Heart left ventricle (tissue), 16 donors: ENCODE measurements around the gene TMEM120A. TPM values are rescaled to one million over a fixed set of nuclear protein-coding genes. Genes with fewer than 3 reads are reported as not detected.
A peak's percentile ranks its signal among the peaks of the same experiment; 100 is the strongest.

Experiments
- ATAC-seq, 4 donors: fragments of 200-7000 bp; cut with Tn5 transposase; one replicate each; pipeline ENCODE4 v1.9.1; 2020 to 2022; ENCODE audit warnings: moderate library complexity in 4 of 4, mild to moderate bottlenecking in 3 of 4, moderate number of reproducible peaks in 1 of 4
- DNase-seq, 5 donors: peaks; one replicate each; pipeline ENCODE4 v3.0.0-alpha.2; 2020
- H3K27ac ChIP-seq, 12 donors: fragments of 200-600 bp; sonication (generic) in 4 of 12; one replicate each; pipeline versions ENCODE4 v1.5.0 to v1.8.0; 2016 to 2022; ENCODE audit warnings: mild to moderate bottlenecking in 2 of 12
- H3K27me3 ChIP-seq, 9 donors: fragments of 200-600 bp; sonication (generic) in 2 of 9; one replicate each; pipeline versions ENCODE4 v1.5.1 to v1.8.0; 2016 to 2022; ENCODE audit warnings: mild to moderate bottlenecking in 3 of 9
- H3K36me3 ChIP-seq, 9 donors: fragments of 200-600 bp; sonication (generic) in 2 of 9; one replicate each; pipeline versions ENCODE4 v1.5.0 to v1.8.0; 2018 to 2022; ENCODE audit warnings: mild to moderate bottlenecking in 2 of 9
- H3K4me1 ChIP-seq, 12 donors: fragments of 200-600 bp; sonication (generic) in 4 of 12; one replicate each; pipeline versions ENCODE4 v1.5.0 to v1.8.0; 2016 to 2022; ENCODE audit warnings: mild to moderate bottlenecking in 3 of 12
- H3K4me3 ChIP-seq, 12 donors: fragments of 200-600 bp; sonication (generic) in 4 of 12; one replicate each; pipeline versions ENCODE4 v1.5.0 to v1.8.0; 2017 to 2022; ENCODE audit warnings: mild to moderate bottlenecking in 9 of 12, moderate library complexity in 4 of 12
- H3K9me3 ChIP-seq, 12 donors: fragments of 200-600 bp; sonication (generic) in 4 of 12; one replicate each; pipeline versions ENCODE4 v1.5.0 to v1.8.0; 2016 to 2022; ENCODE audit warnings: mild to moderate bottlenecking in 1 of 12
- CTCF ChIP-seq, 12 donors: fragments of 200-600 bp; sonication (generic) in 4 of 12; IDR thresholded peaks; one replicate each; pipeline versions ENCODE4 v1.5.0 to v1.8.0; 2018 to 2022; ENCODE audit warnings: antibody characterized with exemption in 12 of 12, mild to moderate bottlenecking in 5 of 12
- POLR2A ChIP-seq, 2 donors: fragments of 450-650 bp; IDR thresholded peaks; one replicate each; pipeline ENCODE4 v1.6.1; 2017; ENCODE audit warnings: antibody characterized with exemption in 2 of 2, mild to moderate bottlenecking in 2 of 2, moderate library complexity in 2 of 2
- WGBS, 4 donors: extraction: QIAGEN DNeasy Blood & Tissue Kit in 2 of 4; methylation state at CpG; one replicate each; pipeline versions ENCODE4 v1.1.5 to v1.1.7; 2013 to 2018; 5-methylcytosine and 5-hydroxymethylcytosine counted together
- intact Hi-C, 10 donors: fragments of 100-400 bp; cut with DNase I; formaldehyde crosslinking; loops; one replicate each; pipeline versions ENCODE4 v1.11.1 to v1.14.2; 2022
- polyA plus RNA-seq, 2 donors: library from polyadenylated mRNA; stranded (reverse); fragments of 200-250 nt; gene quantifications; one replicate each; pipeline ENCODE4 v1.2.3, GENCODE V29; 2013
- total RNA-seq, 9 donors: library from RNA; depleted of rRNA in 2 of 9; stranded (reverse); fragments of >200 nt in 2 of 9; fragmentation: NEBNext Ultra II Directional in 3 of 9; extraction: Animal tissue kit (Norgen Biotek cat#: 25700) in 3 of 9; gene quantifications; one replicate each; pipeline versions ENCODE4 v1.1.0 to v1.2.4, GENCODE V29; 2016 to 2023
- donor health status: ischemic (EF 13 %, LVEDD 7.1; RV severe dilation, severe dysfunction).
- donor health status: healthy with polysubstance abuse.
- donor health status: DM: no; HTN: yes; CAD: no.
- donor health status: DM: no; HTN: no; CAD: no.
- donor health status: ischemic (EF 25% LVEDD 6.9; RV normal size, moderate dysfunction).
- donor health status: ischemic (EF 25% LVEDD 5.7; RV mildly dilated, moderate dysfunction).
- donor health status: healthy.
- donor health status: DM: yes; HTN: yes; CAD: no.
- donor health status: ischemic (EF 35%, LVEDD 5.7; RV mildly dilated, moderate dysfunction).
- donor health status: nonischemic (EF 11% LVEDD 7.7; RV severe dilation, severe dysfunction).
- donor health status: DM: yes; HTN: yes; CAD: no.
- donor health status: PGD.
- donor health status: ischemic (EF 29% LVEDD 5.4; RV normal size, mild dysfunction).
- donor health status: nonischemic (EF 23%, LVEDD 6.1; RV moderate dilation, normal function).

The TMEM120A gene
- total and polyA plus RNA-seq, 11 donors, result 63.8 to 181 (median 130) TPM

GRCh38 chr7:75966190-75966961 is 28.0 kb downstream of the TMEM120A start:
- H3K9me3 ChIP-seq, result no peaks in the 10 kb centered on the region
- peak overlapping the region in 5 of 12 donors; percentile 7 to 20 (median 18) for H3K4me3 ChIP-seq
- H3K27me3 ChIP-seq, result no peaks in the 10 kb centered on the region
- peak overlapping the region; percentile 74 to 93 (median 83) for H3K27ac ChIP-seq
- DNase-seq, result peak in 4 of 5 donors; percentile 66 to 77 (median 74)
- intact Hi-C loops, result loop anchor here in 7 of 10 donors (2.0 to 10.0 kb wide), 6 partner anchors 46 to 92 kb away; partner anchors contain the start of genes POR (in 5 of the 7) and RHBDD2 (in 2 of the 7)
- peaks cover 14 to 83% (median 70%) of the 10 kb centered on the region in 12 donors for H3K4me1 ChIP-seq
- peak; percentile 59 to 64 (median 61) for ATAC-seq
- TF ChIP-seq POLR2A (IDR thresholded peaks at IDR 0.05) (no peak), CTCF (IDR thresholded peaks at IDR 0.05) (no peak)
- WGBS, 4 donors, result 49 to 77% (median 69%) methylated on average over 26 of the region's 26 CpGs
- peaks cover 0 to 17% (median 0%) of the 10 kb centered on the region in 9 donors for H3K36me3 ChIP-seq

- no peaks in the 10 kb centered on the region for H3K9me3 ChIP-seq
- no peak for ATAC-seq
- H3K4me1 ChIP-seq, result peaks cover 14 to 85% (median 65%) of the 10 kb centered on the region in 12 donors
- peak overlapping the region; percentile 63 to 93 (median 83) for H3K27ac ChIP-seq
- intact Hi-C loops, result loop anchor here in 7 of 10 donors (2.0 to 10.0 kb wide), 6 partner anchors 47 to 91 kb away; partner anchors contain the start of genes POR (in 5 of the 7) and RHBDD2 (in 2 of the 7)
- 83 to 92% (median 86%) methylated on average over 13 of the region's 13 CpGs for WGBS, 4 donors
- no peak for TF ChIP-seq POLR2A (IDR thresholded peaks at IDR 0.05)
- TF ChIP-seq CTCF (IDR thresholded peaks at IDR 0.05), result no peak
- DNase-seq, result peak in 1 of 5 donors; percentile 27
- H3K27me3 ChIP-seq, result no peaks in the 10 kb centered on the region
- H3K4me3 ChIP-seq, result peak overlapping the region in 1 of 12 donors; percentile 20
- peaks cover 0 to 21% (median 0%) of the 10 kb centered on the region in 9 donors for H3K36me3 ChIP-seq
These were observed 28.8 kb downstream of the TMEM120A start for GRCh38 chr7:75965617-75966016.

- intact Hi-C loops, result loop anchor here in 4 of 10 donors (5.0 to 10.0 kb wide), 5 partner anchors 34 to 89 kb away; partner anchors contain the start of genes POR (in 3 of the 4) and RHBDD2 (in 2 of the 4)
- no peak for TF ChIP-seq POLR2A (IDR thresholded peaks at IDR 0.05)
- no peak for TF ChIP-seq CTCF (IDR thresholded peaks at IDR 0.05)
- H3K4me1 ChIP-seq, result peaks cover 13 to 70% (median 51%) of the 10 kb centered on the region in 12 donors
- DNase-seq (peak in 3 of 5 donors; percentile 25 to 76 (median 40)), ATAC-seq (peak in 3 of 4 donors; percentile 24 to 42 (median 37))
- H3K27ac ChIP-seq, result peak overlapping the region; percentile 57 to 93 (median 82)
- peak overlapping the region in 1 of 12 donors; percentile 6 for H3K4me3 ChIP-seq
- no peaks in the 10 kb centered on the region for H3K9me3 ChIP-seq
- peaks cover 0 to 35% (median 9%) of the 10 kb centered on the region in 9 donors for H3K36me3 ChIP-seq
- H3K27me3 ChIP-seq, result no peaks in the 10 kb centered on the region
- 50 to 74% (median 60%) methylated on average over 4 to 9 of the region's 9 CpGs for WGBS, 4 donors
These were observed 30.9 kb downstream of the TMEM120A start for GRCh38 chr7:75963381-75963995.
